Measurements from ENCODE around the gene FAM107B. TPM values are rescaled to one million over a fixed set of nuclear protein-coding genes. Genes with fewer than 3 reads are reported as not detected.

Gene FAM107B
- total and polyA plus RNA-seq, 2 of the 13 experiments (the other 11 are each of a cell fraction or from before 2014, with no cell fraction given) = 15.7 to 24.8 TPM

DNA sequence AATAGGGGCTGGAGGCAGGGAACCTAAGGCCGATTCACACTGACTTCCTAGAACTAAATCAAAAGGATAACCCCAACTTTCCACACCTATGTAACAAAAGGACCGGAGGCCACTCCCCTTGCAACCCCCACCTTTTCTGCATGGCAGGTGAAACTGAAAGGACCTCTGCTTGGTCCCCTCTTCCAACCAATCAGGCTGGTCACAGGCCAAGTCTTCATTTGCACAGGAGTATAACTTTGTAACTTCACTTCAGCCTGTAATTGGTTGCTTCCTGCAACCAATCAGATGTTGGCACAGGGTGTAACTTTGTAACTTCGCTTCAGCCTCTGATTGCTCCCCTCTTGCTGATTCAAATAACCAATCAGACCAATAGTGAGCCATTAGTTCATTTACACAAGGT, 190.0 kb downstream of the FAM107B start:
- in situ Hi-C loops (cut with HindIII; ENCODE audit: extremely low pct_ligation_motif_present, low pct_unique_long_range_greater_than_20kb) (no loop called here), intact Hi-C loops (cut with micrococcal nuclease; ENCODE audit: unreplicated experiment) (no loop called here)
- Histone ChIP-seq H3K9ac (ENCODE audit: insufficient read depth, low read depth, low read length) (no peak overlapping the region), H4K20me1 (ENCODE audit: insufficient read depth, low read length) (no peaks in the 10 kb centered on the region), H3K36me3 (replicated peaks in 1 of 2; ENCODE audit: control insufficient read depth in 1 of 2, insufficient read depth in 2 of 2, low read length in 2 of 2) (no peaks in the 10 kb centered on the region), H3K79me2 (ENCODE audit: insufficient read depth, low read length) (peaks cover 63% of the 10 kb centered on the region), H3K9me3 (ENCODE audit: low read length) (no peaks in the 10 kb centered on the region), H3K27ac (ENCODE audit: extremely low read length, insufficient read depth, low read length) (no peak overlapping the region), H3K4me3 (replicated peaks in 1 of 3; ENCODE audit: insufficient read depth in 1 of 3, low read depth in 2 of 3, low read length in 3 of 3) (no peak overlapping the region), H3K27me3 (ENCODE audit: control insufficient read depth in 1 of 2, insufficient read depth in 2 of 2, low read length in 2 of 2) (no peaks in the 10 kb centered on the region), H3K4me1 (ENCODE audit: insufficient read depth, low read length) (peaks cover 78% of the 10 kb centered on the region), H3K4me2 (ENCODE audit: low read depth, low read length) (no peak overlapping the region), H2AFZ (ENCODE audit: low read length) (no peak overlapping the region)
- BruUV-seq (replicated peaks) = no TSS peak
- FAIRE-seq = no peak
- ChIA-PET CTCF (ENCODE audit: low intra/inter-chr PET ratio, low total read pairs) (no interaction called here), POLR2A (no interaction called here)
- 100% methylated on average over 3 of the region's 3 CpGs for WGBS (ENCODE audit: low lambda C conversion rate)
- no peak for ATAC-seq
- DNase-seq (ENCODE audit: low spot score) = no peak
- TF ChIP-seq RAD21 (CRISPR knock-in tag; IDR thresholded peaks at IDR 0.05) (no peak), ZNF317 (CRISPR knock-in tag; IDR thresholded peaks at IDR 0.05) (no peak), ZNF441 (CRISPR knock-in tag; IDR thresholded peaks at IDR 0.05; ENCODE audit: borderline replicate concordance) (no peak), ZNF350 (CRISPR knock-in tag; IDR thresholded peaks at IDR 0.05; ENCODE audit: borderline replicate concordance, low read depth) (no peak), ZNF446 (CRISPR knock-in tag; IDR thresholded peaks at IDR 0.05) (no peak), ZNF790 (CRISPR knock-in tag; IDR thresholded peaks at IDR 0.05; ENCODE audit: borderline replicate concordance) (no peak), ZKSCAN8 (CRISPR knock-in tag; IDR thresholded peaks at IDR 0.05; ENCODE audit: borderline replicate concordance) (no peak), ZNF776 (CRISPR knock-in tag; IDR thresholded peaks at IDR 0.05) (no peak), ZKSCAN1 (IDR thresholded peaks at IDR 0.05; ENCODE audit: low read length) (no peak), NCOA5 (CRISPR knock-in tag; IDR thresholded peaks at IDR 0.05) (no peak), NR3C1 (CRISPR knock-in tag; IDR thresholded peaks at IDR 0.05) (no peak), HNRNPLL (IDR thresholded peaks at IDR 0.05; ENCODE audit: low read depth, low read length, poor library complexity, severe bottlenecking) (no peak), MLLT10 (CRISPR knock-in tag; IDR thresholded peaks at IDR 0.05) (no peak), ZNF281 (CRISPR knock-in tag; IDR thresholded peaks at IDR 0.05; ENCODE audit: borderline replicate concordance) (no peak), STAG1 (CRISPR knock-in tag; IDR thresholded peaks at IDR 0.05) (no peak)
- TF ChIP-seq, protein P1, sequence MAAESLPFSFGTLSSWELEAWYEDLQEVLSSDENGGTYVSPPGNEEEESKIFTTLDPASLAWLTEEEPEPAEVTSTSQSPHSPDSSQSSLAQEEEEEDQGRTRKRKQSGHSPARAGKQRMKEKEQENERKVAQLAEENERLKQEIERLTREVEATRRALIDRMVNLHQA (CRISPR knock-in tag; IDR thresholded peaks at IDR 0.05) = no peak
- TF ChIP-seq, protein P2, sequence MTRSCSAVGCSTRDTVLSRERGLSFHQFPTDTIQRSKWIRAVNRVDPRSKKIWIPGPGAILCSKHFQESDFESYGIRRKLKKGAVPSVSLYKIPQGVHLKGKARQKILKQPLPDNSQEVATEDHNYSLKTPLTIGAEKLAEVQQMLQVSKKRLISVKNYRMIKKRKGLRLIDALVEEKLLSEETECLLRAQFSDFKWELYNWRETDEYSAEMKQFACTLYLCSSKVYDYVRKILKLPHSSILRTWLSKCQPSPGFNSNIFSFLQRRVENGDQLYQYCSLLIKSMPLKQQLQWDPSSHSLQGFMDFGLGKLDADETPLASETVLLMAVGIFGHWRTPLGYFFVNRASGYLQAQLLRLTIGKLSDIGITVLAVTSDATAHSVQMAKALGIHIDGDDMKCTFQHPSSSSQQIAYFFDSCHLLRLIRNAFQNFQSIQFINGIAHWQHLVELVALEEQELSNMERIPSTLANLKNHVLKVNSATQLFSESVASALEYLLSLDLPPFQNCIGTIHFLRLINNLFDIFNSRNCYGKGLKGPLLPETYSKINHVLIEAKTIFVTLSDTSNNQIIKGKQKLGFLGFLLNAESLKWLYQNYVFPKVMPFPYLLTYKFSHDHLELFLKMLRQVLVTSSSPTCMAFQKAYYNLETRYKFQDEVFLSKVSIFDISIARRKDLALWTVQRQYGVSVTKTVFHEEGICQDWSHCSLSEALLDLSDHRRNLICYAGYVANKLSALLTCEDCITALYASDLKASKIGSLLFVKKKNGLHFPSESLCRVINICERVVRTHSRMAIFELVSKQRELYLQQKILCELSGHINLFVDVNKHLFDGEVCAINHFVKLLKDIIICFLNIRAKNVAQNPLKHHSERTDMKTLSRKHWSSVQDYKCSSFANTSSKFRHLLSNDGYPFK (CRISPR knock-in tag; IDR thresholded peaks at IDR 0.05; ENCODE audit: borderline replicate concordance) = no peak
